Stimulated activated CD4-positive, alpha-beta T cell treated with anti-CD3 and anti-CD28 coated beads, TNF-alpha, amount 100 ng/mL, for 1 hour (primary cell): ENCODE data around the gene XPNPEP2.
A peak's percentile ranks its signal among the peaks of the same experiment; 100 is the strongest.

Source experiments
- DNase-seq, 3 donors: peaks; one replicate each; pipeline ENCODE4 v3.0.0-alpha.2; 2020; ENCODE audit warnings: low read depth in 3 of 3, low spot score in 1 of 3

XPNPEP2 gene

DNA sequence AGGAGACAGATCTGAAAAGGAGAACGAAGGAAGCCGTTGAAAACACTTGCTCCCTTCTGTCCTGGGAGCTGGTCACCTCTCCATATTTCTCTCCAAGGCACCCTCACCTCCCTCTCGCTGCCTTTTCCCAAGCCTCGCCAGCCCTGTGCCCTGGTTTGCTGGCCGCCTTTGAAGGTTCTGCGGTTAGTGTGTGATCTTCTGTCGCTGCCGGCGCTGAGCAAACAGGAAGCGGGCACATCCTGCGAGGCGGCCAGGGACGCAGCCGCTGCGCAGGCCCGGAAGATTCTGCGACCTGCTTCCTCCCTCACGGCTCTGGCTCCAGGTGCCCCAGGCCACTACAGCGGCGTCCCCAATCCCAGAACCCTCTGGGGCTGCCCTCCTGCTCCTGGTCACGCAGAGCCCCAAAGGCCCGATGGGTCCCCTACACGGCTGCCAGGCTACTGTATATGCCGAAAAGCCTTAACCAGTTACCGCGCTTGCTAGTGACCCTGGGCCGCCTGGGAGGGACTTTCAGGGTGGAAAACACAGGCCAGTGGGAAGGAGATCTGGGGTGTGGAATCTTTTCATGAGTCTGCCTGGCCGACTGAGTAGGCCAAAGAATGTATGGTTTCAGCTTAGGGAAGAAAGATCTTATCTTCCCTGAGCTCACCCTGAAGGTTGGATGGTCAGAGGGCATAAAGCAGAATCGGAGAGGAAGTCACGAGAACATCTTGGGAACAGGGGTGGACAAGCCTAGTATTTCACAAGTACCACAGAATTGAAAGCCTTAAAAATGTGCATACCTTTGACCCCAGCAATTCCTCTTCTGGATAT lies 38.6 kb downstream of the XPNPEP2 start:
- peak in 2 of 3 donors; percentile 33 to 42 for DNase-seq

DNA sequence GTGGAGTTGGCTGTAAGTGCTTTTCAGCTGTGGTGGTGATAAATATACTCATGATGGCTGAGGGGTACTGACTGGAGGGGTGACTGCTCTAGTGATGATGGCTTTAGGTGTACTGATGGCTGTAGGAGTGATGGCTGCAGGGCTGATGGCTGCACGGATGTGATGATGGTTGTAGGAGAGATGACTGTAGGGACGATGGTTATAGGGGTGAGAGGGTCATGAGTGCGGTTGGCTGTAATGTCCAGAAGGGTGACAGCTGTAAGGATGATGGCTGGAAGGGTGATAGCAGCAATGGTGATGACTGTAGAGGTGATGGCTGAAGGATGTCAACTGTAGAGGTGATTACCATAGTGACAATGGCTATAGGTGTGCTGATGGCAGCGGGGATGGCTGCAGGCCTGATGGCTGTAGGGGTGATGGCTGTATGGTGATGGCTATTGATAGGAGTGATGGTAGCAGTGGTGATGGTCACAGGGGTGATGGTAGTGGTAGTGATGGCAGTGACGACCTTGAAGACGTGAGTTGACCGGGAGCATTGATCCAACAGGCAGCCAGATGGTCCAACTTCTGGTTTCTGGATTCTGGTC lies 40.4 kb downstream of the XPNPEP2 start:
- no peak for DNase-seq

DNA sequence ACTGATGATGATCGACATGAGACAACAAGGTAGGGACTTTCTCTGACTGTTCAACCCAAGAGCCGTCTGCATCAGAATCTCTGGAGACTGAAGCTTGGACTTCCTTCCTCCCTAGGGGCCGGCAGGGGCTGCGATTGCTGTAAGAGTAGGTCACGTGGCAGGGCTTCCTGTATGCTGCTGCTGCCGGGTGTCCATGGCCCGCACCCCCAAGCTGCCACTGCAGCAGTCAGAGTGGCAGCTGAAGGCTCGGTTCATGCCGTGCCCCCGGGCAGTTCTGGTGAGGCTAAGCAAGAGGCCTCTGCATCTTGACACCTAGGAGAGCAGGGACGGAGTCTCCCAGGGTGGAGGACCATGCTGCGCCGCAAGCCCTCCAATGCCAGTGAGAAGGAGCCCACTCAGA lies 41.0 kb downstream of the XPNPEP2 start, which contains the start of gene SASH3:
Gene SASH3, plus strand, starts transcription at position 203 of the 400 bp plus-strand sequence. Its CDS starts 149 bp downstream, at position 352.
- DNase-seq, result peak in 2 of 3 donors; percentile 31 to 37

DNA sequence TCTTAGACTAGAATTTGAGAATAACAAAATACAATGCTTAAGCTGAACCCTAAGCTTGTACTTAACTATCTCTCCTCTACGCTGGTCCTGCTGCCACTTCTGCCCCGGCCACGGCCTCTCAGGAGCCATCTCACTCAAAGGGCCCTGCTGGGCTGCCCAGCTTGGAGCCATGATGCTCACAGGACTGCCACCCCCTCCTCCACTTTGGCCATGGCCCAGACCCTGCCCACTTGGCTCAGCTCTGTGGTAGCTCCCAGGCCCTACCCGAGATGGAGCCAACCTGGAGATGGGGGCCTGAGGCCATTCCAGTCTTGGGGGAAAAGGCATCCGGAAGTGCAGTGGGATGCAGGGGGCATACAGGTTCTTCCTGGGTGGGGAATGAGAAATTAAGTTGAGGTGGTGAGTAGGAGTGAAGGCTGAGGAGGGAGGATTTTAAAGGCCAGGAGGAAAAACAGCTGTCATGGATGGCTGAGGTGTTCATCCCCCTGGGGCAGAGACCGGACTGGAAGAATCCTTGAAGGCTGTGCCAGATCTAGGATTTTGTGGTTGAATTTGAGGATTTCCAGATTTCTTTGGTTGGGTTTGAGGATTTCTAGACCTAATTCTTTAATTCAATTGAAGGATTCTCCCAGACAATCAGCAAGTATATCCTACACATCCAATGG lies 41.8 kb downstream of the XPNPEP2 start:
- no peak for DNase-seq

DNA sequence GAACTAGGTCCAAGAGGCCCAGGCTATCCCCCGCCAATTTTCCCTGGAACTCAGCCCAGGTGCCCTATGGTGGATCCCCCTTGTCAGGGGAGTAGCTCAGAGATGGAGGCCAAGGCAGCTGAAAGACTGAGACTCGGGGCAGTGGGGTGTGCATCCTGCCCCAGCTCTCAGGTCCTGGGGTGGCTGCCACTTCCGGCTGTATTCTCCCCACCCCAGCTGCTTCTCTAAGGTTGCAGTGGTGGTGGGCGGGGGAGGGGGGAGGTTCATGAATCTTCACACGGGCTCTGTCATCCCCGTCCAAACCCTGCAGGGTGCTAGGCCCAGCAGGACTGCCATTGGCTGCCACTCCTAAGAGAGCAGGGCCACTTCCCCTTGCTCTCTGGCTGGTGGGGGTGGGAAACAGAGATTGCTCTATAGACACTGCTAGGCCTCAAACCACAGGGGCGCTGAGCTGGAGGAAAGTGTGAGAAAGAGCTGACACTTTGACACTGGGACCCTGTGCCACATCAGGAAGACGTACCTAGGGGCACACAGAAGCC lies 42.4 kb downstream of the XPNPEP2 start:
- DNase-seq, result peak in 2 of 3 donors; percentile 50 to 60

DNA sequence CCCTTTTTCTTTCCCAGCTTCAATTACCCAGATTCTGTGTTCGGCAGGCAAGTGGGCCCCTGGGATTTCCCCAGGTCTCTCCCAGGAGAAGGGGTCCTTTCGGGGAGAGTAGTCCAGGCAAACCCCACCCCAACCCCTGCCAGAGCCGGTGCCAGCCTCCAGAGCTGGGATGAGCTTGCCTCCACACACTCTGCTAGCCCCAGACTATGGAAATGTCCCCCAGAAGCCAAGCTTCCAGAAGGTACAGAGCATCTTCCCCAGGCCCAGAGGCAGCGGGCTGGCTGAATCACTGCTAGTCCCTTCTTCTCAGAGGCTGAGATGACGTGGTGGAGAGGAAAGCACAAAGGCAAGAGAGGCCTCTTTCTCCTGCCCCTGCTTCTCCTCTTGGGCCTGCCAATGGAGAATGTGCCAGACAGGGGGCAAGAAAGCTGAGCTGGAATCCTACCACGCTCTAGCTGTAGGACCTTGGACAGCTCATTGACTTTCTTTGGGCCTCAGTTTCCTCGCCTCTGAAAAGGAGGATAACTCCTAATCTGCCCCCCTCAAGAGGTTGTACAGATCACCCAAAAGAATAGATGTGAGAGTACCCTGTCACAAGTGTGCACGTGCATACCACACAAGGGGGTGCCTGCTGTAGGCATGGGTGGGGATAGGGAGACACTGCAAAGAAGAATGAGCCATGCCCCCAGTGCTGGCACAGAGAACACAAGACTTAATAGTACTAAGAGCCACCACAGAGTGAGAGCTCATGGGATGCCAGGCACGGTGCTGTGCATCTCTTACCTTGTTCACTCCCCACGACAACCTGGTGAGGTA lies 43.1 kb downstream of the XPNPEP2 start:
- no peak for DNase-seq

DNA sequence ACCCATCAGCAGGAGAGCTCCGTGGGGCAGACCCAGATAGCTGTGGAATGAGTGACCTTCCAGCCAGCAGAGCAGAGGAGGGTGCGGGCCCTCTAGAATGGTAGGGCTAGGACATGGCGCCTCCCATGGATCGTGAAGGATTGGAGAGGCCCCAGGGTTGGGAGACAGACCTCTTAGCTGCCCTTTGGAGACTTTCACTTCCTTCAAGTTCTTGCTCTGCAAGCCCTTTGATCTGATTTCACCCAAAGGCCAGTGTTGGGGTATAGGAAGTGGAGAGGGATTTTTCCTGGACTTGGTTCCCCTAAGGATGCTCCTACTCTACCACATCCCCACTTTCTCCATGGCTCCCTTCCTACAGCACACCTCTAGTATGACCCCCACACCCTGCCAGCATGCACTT lies 43.9 kb downstream of the XPNPEP2 start:
- no peak for DNase-seq

- DNase-seq, result no peak
These were observed 44.5 kb downstream of the XPNPEP2 start for GRCh38 chrX:129783291-129783713.

- DNase-seq, result no peak
These were observed 45.6 kb downstream of the XPNPEP2 start for GRCh38 chrX:129784371-129784770.

GRCh38 chrX:129785160-129785947 lies 46.6 kb downstream of the XPNPEP2 start:
- DNase-seq, result no peak

- DNase-seq, result no peak
These were observed 47.5 kb downstream of the XPNPEP2 start for GRCh38 chrX:129786210-129786651.

- DNase-seq, result no peak
These were observed 48.7 kb downstream of the XPNPEP2 start for GRCh38 chrX:129787336-129788055.

GRCh38 chrX:129788527-129788926 lies 49.7 kb downstream of the XPNPEP2 start:
- no peak for DNase-seq

GRCh38 chrX:129790146-129790545 lies 51.4 kb downstream of the XPNPEP2 start:
- no peak for DNase-seq

GRCh38 chrX:129790808-129791207 lies 52.0 kb downstream of the XPNPEP2 start:
- DNase-seq, result no peak

- no peak for DNase-seq
These were observed 52.6 kb downstream of the XPNPEP2 start for GRCh38 chrX:129791336-129791735.

GRCh38 chrX:129791961-129792570 lies 53.3 kb downstream of the XPNPEP2 start:
- no peak for DNase-seq

- no peak for DNase-seq
These were observed 54.0 kb downstream of the XPNPEP2 start for GRCh38 chrX:129792586-129793291.
